Measurements from ENCODE around the gene GPS2. TPM values are rescaled to one million over a fixed set of nuclear protein-coding genes. Genes with fewer than 3 reads are reported as not detected.

The GPS2 gene
- total RNA-seq, 1 donor: 69.1 TPM

DNA sequence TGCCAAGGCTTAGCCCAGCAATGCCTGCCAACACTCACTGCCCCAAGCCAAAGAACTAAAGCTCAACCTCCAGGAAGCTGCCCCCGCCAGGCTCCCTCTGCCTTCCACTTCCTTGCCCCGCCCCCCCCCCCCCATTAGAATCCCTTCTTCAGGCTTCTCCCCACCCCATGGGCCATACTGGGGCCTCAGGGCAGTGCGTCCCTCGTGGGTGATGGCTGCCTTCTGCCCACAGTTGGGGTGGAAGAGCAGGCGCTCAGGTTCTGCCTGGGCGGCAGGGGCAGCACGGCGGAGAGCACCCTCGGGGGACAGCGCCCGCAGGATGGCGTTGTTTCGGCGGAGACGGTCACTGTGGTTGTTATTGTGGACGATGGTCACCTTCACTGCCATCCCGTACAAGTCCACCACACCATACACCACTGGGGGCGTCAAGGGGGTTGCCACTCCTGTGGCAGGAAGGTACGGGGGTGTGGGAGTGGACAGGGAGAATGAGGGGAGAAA lies 9.9 kb upstream of the GPS2 start:
- no peak for DNase-seq (ENCODE audit: low read depth)
- TF ChIP-seq, protein P1, sequence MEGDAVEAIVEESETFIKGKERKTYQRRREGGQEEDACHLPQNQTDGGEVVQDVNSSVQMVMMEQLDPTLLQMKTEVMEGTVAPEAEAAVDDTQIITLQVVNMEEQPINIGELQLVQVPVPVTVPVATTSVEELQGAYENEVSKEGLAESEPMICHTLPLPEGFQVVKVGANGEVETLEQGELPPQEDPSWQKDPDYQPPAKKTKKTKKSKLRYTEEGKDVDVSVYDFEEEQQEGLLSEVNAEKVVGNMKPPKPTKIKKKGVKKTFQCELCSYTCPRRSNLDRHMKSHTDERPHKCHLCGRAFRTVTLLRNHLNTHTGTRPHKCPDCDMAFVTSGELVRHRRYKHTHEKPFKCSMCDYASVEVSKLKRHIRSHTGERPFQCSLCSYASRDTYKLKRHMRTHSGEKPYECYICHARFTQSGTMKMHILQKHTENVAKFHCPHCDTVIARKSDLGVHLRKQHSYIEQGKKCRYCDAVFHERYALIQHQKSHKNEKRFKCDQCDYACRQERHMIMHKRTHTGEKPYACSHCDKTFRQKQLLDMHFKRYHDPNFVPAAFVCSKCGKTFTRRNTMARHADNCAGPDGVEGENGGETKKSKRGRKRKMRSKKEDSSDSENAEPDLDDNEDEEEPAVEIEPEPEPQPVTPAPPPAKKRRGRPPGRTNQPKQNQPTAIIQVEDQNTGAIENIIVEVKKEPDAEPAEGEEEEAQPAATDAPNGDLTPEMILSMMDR (IDR thresholded peaks at IDR 0.05; ENCODE audit: insufficient read depth, low read length): no peak
- no peak overlapping the region for H3K4me3 ChIP-seq (ENCODE audit: low read depth, low read length)

- H3K4me3 ChIP-seq (ENCODE audit: low read depth, low read length): no peak overlapping the region
- DNase-seq (ENCODE audit: low read depth): no peak
- TF ChIP-seq, protein P1 (IDR thresholded peaks at IDR 0.05; ENCODE audit: insufficient read depth, low read length): no peak
These were observed 9.2 kb upstream of the GPS2 start for GRCh38 chr17:7324438-7324779.

GRCh38 chr17:7323731-7324437 lies 8.7 kb upstream of the GPS2 start:
- TF ChIP-seq, protein P1 (IDR thresholded peaks at IDR 0.05; ENCODE audit: insufficient read depth, low read length): peak; percentile 92
- peak; percentile 31 for DNase-seq (ENCODE audit: low read depth)

DNA sequence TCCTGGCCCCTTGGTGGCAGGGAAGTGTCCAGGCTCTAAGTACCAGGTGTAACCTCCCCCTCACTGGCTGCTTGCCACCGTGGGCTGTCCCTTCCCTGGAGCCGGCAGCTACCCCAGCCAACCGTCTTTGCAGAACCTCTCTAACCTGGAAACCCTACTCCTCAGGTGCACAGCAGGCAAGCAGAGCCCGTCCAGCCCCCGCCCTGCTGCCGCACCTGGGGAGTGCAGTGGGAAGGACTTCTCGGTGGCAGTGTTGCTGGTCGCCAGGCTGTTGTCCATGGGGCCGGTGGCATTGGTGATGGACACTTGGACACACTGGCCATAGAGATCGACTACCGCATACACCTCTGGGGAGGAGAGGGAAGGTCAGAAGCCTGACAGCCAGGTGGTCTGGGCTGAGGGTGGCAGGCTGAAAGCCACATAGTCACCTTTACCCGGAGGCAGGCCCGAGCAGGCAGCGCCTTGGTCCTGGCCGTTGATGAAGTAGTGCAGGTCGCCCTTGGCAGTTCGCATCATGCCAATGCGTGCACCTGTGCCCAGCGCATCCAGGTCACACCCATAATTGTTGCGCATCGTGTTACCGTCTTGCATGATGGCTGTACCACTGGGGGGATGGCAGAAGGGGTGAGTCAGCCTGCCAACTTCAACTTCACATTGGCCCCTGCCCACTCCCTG lies 7.5 kb upstream of the GPS2 start:
- no peak for DNase-seq (ENCODE audit: low read depth)
- TF ChIP-seq, protein P1 (IDR thresholded peaks at IDR 0.05; ENCODE audit: insufficient read depth, low read length): no peak
- no peak overlapping the region for H3K4me3 ChIP-seq (ENCODE audit: low read depth, low read length)

More at GRCh38 chr17:7323731-7324437, 8.7 kb upstream of the GPS2 start:
- no peak overlapping the region for H3K4me3 ChIP-seq (ENCODE audit: low read depth, low read length)

DNA sequence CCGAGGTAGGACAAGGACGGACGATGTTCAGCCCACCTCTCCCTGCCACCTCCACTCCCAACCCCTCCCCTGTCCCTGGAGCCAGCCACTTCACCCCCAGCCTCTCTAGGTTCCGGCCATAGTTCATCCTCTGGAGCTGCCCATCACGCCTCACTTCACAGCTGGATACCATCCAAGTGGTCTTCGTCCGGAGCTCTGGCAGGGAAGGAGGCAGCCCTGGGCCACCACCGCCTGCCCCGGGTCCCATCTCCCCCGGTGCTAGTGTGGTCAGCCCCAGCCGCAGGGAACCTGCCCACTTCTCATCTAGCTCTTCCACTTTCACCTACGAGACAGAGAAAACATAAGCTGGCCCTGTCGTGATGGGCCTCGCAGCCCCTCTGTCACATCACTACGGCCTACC lies 6.3 kb upstream of the GPS2 start:
- TF ChIP-seq, protein P1 (IDR thresholded peaks at IDR 0.05; ENCODE audit: insufficient read depth, low read length): no peak
- no peak for DNase-seq (ENCODE audit: low read depth)
- H3K4me3 ChIP-seq (ENCODE audit: low read depth, low read length): no peak overlapping the region

- no peak for DNase-seq (ENCODE audit: low read depth)
- TF ChIP-seq, protein P1 (IDR thresholded peaks at IDR 0.05; ENCODE audit: insufficient read depth, low read length): no peak
- H3K4me3 ChIP-seq (ENCODE audit: low read depth, low read length): no peak overlapping the region
These were observed 3.1 kb upstream of the GPS2 start for GRCh38 chr17:7318121-7318860.
